WI38 (cell line): ENCODE results near the gene ANGPTL2.
"Not testable (repeated sequence)": the region's sequence is repeated elsewhere in the genome, so short reads cannot be mapped to it uniquely, and the experiment has no call there.

Experiments used
- H3K4me3 ChIP-seq: 2 replicates; pipeline ENCODE4 v1.5.1; 2011; ENCODE audit warnings: low read depth, mild to moderate bottlenecking, control low read depth, low read length
- TF ChIP-seq, protein P1 (sequence below): IDR thresholded peaks from 2 replicates; pipeline ENCODE4 v1.5.1; 2012; ENCODE audit warnings: low read depth, mild to moderate bottlenecking, control low read depth, low read length

The ANGPTL2 gene

DNA sequence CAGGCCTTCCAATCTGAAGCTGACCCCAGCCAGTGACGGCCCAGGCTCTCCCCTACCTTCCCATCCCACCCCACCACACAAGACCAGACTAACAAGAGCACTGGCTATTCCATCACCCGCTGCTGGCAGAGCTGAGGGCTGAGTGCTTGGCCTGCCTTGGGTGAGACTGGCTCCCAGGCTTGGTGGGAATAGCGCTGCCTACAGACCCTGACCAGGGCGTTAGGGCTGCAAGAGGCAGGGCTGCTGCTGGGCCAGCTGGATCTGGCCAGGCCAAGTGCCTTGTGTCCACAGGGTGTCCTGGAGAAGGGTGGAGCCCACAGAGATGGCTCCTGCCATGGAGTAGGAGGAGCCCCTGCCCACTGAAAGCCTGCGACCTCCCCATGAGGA is 31.6 kb upstream of the ANGPTL2 start:
- TF ChIP-seq, protein P1, sequence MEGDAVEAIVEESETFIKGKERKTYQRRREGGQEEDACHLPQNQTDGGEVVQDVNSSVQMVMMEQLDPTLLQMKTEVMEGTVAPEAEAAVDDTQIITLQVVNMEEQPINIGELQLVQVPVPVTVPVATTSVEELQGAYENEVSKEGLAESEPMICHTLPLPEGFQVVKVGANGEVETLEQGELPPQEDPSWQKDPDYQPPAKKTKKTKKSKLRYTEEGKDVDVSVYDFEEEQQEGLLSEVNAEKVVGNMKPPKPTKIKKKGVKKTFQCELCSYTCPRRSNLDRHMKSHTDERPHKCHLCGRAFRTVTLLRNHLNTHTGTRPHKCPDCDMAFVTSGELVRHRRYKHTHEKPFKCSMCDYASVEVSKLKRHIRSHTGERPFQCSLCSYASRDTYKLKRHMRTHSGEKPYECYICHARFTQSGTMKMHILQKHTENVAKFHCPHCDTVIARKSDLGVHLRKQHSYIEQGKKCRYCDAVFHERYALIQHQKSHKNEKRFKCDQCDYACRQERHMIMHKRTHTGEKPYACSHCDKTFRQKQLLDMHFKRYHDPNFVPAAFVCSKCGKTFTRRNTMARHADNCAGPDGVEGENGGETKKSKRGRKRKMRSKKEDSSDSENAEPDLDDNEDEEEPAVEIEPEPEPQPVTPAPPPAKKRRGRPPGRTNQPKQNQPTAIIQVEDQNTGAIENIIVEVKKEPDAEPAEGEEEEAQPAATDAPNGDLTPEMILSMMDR, result no peak
- no peak overlapping the region for H3K4me3 ChIP-seq

DNA sequence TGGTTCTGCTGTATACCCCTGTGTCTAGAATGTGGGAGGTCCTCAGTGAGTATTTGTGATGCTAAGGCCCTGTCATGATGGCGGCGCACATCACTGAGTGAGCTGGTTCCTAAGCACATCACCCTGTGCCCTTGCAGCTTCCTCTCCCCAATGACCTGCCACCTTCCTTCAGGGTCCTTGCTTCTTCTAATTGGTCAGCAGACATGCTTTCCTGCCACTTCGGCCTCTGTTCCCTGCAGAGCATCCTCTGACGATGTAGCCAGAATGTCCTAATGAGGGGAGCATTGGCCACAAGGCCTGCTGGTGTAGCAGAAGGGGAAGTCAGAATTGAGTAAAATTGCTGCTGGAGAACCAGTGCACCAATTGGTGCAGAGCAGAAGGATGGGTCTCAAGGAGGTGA is 31.1 kb upstream of the ANGPTL2 start:
- TF ChIP-seq, protein P1, result no peak
- H3K4me3 ChIP-seq, result no peak overlapping the region

DNA sequence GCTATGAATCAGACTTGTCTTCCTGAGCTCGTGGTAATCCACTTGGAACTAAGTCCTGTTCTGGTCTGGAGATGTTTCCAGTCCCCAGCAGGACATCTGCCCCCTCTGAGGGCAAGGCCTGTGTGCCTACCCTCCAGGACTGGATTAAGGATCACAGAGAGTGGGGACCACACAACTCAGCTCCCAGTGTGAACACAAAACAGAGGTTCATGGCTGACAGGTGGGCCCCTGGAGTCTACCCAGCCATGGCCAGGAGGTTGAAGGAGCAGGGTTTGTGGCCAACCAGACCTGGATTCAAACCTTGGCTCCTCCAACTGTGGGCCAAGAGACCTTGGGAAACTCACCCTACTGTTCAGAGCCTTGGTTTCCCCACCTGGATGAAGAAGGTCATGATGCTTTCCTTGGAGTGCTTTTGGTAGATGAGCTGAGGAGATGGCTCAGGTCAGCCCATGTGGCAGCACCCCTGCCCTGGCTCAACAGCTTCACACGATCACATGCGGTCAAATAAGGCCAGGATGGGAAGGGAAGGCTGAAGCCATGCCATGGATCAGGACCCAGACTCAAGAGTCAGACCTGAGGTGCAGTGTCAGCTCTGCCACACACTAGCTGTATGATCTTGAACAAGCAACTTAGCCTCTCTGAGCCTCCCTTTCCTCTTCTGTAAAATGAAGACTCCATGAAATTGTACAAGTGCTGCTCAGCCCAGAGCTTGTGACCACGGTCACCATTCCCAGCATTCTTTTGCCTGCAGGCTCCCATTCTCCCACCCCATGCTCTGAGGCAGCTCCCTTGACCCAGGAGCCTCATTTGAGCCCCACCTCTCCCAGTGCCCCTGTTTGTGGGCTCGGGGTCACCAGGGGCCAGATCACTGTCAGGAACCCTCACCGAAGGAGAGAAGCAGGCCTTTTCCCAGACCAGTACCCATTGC is 27.3 kb upstream of the ANGPTL2 start:
- no peak overlapping the region for H3K4me3 ChIP-seq
- TF ChIP-seq, protein P1, result no peak

DNA sequence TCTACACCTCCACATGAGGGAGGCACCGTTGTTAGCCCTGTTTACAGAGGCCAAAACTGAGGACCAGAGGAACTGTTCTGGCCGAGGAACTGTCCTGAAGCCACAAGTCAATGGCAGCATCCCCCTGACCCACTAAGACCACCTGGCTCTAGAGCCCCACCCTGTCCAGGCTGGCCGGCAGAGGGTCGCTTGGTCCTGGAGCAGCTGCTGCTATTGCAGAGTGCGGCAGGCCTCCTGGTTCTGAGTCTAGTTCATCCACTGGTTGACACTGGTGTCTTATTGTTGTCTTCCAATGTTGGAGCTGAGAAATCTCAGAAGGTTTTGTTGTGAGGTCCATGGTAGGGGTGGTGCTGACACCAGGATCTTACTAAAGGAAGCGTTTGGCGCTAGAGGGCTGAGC is 26.6 kb upstream of the ANGPTL2 start:
- TF ChIP-seq, protein P1, result no peak
- H3K4me3 ChIP-seq, result no peak overlapping the region

DNA sequence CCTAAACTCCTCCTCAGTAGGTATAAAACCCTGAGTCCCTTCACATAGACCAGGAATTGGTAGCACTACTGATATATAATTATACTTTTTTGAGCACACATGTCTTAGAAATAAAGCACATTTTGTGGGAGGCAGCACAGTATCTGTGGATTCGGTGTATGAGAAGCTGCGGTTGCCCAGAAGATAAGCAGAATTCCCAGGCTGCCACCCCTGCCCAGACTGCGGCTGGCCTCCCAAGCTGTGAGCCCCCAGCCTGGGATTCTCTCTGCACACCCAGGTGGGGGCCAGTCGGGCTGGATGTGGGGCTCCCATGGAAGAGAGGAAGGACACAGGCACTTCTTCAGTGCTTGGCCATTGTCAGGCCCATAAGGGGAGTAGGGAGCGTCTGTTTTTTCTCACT is 25.6 kb upstream of the ANGPTL2 start:
- no peak overlapping the region for H3K4me3 ChIP-seq
- TF ChIP-seq, protein P1, result no peak

DNA sequence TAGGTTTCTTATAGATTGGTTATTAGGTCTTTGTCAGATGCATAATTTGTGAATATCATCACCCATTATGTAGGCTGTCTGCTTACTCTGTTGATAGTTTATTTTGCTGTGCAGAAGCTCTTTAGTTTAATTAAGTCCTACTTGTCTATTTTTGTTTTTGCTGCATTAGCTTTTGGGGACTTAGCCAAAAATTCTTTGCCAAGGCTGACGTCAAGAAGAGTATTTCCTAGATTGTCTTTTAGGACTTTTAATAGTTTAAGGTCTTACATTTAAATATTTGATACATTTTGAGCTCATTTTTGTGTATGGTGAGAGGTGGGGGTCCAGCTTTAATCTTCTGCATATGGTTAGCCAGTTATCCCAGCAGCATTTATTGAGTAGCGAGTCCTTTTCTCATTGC is 24.8 kb upstream of the ANGPTL2 start:
- H3K4me3 ChIP-seq, result no peak overlapping the region
- TF ChIP-seq, protein P1, result no peak

DNA sequence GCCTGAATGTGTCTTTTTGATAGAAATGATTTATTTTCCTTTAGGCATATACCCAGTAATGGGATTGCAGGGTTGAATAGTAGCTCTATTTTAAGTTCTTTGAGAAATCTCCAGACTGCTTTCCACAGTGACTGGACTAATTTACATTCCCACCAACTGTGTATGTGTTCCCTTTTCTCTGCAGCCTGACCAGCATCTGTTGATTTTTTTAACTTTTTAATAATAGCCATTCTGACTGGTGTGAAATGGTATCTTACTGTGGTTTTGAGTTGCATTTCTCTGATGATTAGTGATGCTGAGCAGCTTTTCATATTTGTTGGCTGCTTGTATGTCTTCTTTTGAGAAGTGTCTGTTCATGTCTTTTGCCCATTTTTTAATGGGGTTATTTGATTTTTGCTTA is 24.4 kb upstream of the ANGPTL2 start:
- not testable (repeated sequence) for H3K4me3 ChIP-seq
